ENCODE data around the gene PRKAR2B. TPM values are rescaled to one million over a fixed set of nuclear protein-coding genes. Genes with fewer than 3 reads are reported as not detected.

PRKAR2B gene
- total and polyA plus RNA-seq, 2 experiments from 2014 or later = 0.81 to 3.2 TPM

DNA sequence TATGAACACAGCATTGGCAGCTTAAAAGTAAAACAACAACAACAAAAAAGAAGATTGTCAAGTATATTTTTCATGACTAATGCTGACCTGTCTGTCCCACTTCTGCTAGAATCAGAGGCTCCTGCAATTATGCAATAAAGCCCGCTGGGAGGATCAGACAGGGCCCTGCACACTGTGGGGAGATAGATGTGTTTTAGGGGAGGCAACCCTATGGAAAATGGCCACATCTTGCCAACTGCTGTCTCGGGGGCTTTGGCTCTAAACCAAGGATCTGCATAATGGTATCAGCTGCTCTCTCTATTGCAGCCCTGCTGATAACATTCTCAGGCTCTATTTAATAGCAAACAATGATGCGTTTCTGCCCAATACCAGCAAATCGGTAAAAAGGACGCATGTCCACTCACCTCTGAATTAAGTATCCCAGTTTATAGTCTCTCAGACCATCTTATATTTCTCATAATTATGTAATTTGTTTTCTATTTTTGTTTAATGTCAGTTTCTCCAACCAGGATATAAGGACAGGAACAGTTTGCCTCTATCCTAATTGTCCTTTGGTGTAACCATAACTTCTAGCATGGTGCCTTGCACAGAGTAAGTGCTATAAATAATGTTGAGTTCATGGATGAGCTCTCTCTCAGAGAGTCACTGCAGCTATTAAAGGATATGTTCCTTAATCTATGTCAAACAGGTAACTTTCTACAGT is 15.3 kb upstream of the PRKAR2B start:
- TF ChIP-seq EZH2phosphoT487 (IDR thresholded peaks at IDR 0.05; ENCODE audit: insufficient read depth, low read depth) = no peak
- no peak for TF ChIP-seq EZH2 (IDR thresholded peaks at IDR 0.05; ENCODE audit: insufficient read depth, poor library complexity, severe bottlenecking)
- Histone ChIP-seq H4K20me1 (ENCODE audit: insufficient read depth) (no peaks in the 10 kb centered on the region), H3K9ac (no peak overlapping the region), H3K4me1 (ENCODE audit: insufficient read depth) (no peaks in the 10 kb centered on the region), H3K4me3 (no peak overlapping the region), H3F3A (ENCODE audit: insufficient read depth) (no peaks in the 10 kb centered on the region), H3K27ac (no peak overlapping the region), H2AFZ (0 out of 2 replicates have a peak overlapping the region, but pooled peaks have one; percentile 8), H3K27me3 (replicated peaks; ENCODE audit: insufficient read depth) (no peaks in the 10 kb centered on the region), H3K9me2 (ENCODE audit: insufficient read depth) (no peaks in the 10 kb centered on the region), H3K36me3 (ENCODE audit: low read depth) (no peaks in the 10 kb centered on the region), H3K4me2 (ENCODE audit: unreplicated experiment) (no peak overlapping the region), H3K79me2 (ENCODE audit: insufficient read depth) (no peaks in the 10 kb centered on the region), H3K9me3 (ENCODE audit: low read depth) (no peaks in the 10 kb centered on the region)
- in situ Hi-C loops (cut with MboI) = no loop called here
- 67% methylated on average over 5 of the region's 5 CpGs for WGBS, 2 experiments (ENCODE audit: low coverage in 1 of 2, low lambda C conversion rate in 2 of 2, missing lambda C conversion rate in 2 of 2)
- DNase-seq = peak; percentile 26

DNA sequence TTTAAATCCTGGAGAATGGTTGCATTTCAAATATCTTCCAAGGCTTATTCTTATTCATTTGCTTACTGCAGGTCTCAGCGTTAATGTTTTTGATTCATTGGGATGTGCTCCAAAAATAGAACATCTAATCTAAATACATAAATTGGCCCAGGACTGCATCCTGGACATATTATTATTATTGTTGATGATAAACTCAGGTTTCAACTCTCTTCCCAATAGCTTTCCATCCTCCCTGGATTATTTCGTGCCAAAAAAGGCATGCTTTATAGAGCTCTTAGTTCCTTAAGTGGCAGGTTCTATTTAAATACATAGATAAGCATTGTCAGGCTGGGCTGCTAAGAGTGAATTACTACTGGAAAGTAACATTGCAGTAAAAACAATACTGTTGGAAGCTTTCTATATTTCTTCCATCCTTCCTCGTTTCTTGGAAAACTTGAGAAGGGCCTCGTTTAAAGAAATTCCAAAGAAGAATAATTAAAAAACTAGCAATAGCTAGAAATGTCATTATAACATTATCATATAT is 14.7 kb upstream of the PRKAR2B start:
- no peaks in the 10 kb centered on the region for H3K79me2 ChIP-seq (ENCODE audit: insufficient read depth)
- H3F3A ChIP-seq (ENCODE audit: insufficient read depth) = no peaks in the 10 kb centered on the region
- in situ Hi-C loops (cut with MboI) = no loop called here
- H4K20me1 ChIP-seq (ENCODE audit: insufficient read depth) = no peaks in the 10 kb centered on the region
- no peak overlapping the region for H2AFZ ChIP-seq
- H3K9me3 ChIP-seq (ENCODE audit: low read depth) = no peaks in the 10 kb centered on the region
- H3K27me3 ChIP-seq (replicated peaks; ENCODE audit: insufficient read depth) = no peaks in the 10 kb centered on the region
- TF ChIP-seq EZH2 (IDR thresholded peaks at IDR 0.05; ENCODE audit: insufficient read depth, poor library complexity, severe bottlenecking) (no peak), EZH2phosphoT487 (IDR thresholded peaks at IDR 0.05; ENCODE audit: insufficient read depth, low read depth) (no peak)
- H3K9me2 ChIP-seq (ENCODE audit: insufficient read depth) = no peaks in the 10 kb centered on the region
- H3K27ac ChIP-seq = no peak overlapping the region
- no peak overlapping the region for H3K4me2 ChIP-seq (ENCODE audit: unreplicated experiment)
- WGBS, 2 experiments (ENCODE audit: low coverage in 1 of 2, low lambda C conversion rate in 2 of 2, missing lambda C conversion rate in 2 of 2) = 62 to 66% methylated on average over 4 of the region's 4 CpGs
- H3K4me3 ChIP-seq = no peak overlapping the region
- DNase-seq = no peak
- no peak overlapping the region for H3K9ac ChIP-seq
- no peaks in the 10 kb centered on the region for H3K36me3 ChIP-seq (ENCODE audit: low read depth)
- H3K4me1 ChIP-seq (ENCODE audit: insufficient read depth) = no peaks in the 10 kb centered on the region

DNA sequence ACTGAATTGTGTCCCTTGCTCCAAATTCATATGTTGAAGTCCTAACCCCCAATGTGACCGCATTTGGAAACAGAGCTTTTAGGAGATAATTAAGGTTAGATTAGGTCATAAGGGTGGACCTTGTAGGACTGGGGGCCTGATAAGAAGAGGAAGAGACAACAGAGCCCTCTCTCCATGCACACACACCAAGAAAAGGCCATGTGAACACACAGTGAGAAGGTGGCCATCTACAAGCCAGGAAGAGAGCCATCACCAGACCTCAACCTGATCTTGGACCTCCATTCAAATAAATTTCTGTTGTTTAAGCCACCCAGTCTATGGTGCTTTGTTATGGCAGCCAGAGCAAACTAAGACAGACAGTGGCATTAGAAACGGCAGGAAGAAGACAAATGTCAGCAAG is 12.5 kb upstream of the PRKAR2B start:
- no peak for TF ChIP-seq EZH2 (IDR thresholded peaks at IDR 0.05; ENCODE audit: insufficient read depth, poor library complexity, severe bottlenecking)
- no peak for TF ChIP-seq EZH2phosphoT487 (IDR thresholded peaks at IDR 0.05; ENCODE audit: insufficient read depth, low read depth)
- H3K27ac ChIP-seq = no peak overlapping the region
- 71 to 83% methylated on average over 2 of the region's 2 CpGs for WGBS, 2 experiments (ENCODE audit: low coverage in 1 of 2, low lambda C conversion rate in 2 of 2, missing lambda C conversion rate in 2 of 2)
- H2AFZ ChIP-seq = no peak overlapping the region
- no peaks in the 10 kb centered on the region for H3K9me2 ChIP-seq (ENCODE audit: insufficient read depth)
- no peak overlapping the region for H3K4me3 ChIP-seq
- no peaks in the 10 kb centered on the region for H3K36me3 ChIP-seq (ENCODE audit: low read depth)
- no peak overlapping the region for H3K9ac ChIP-seq
- H3K4me2 ChIP-seq (ENCODE audit: unreplicated experiment) = no peak overlapping the region
- no peaks in the 10 kb centered on the region for H3K79me2 ChIP-seq (ENCODE audit: insufficient read depth)
- DNase-seq = no peak
- H3F3A ChIP-seq (ENCODE audit: insufficient read depth) = peaks cover 5% of the 10 kb centered on the region; the same call in 1 of the 2 replicates
- no peaks in the 10 kb centered on the region for H3K27me3 ChIP-seq (replicated peaks; ENCODE audit: insufficient read depth)
- no peaks in the 10 kb centered on the region for H4K20me1 ChIP-seq (ENCODE audit: insufficient read depth)
- no peaks in the 10 kb centered on the region for H3K9me3 ChIP-seq (ENCODE audit: low read depth)
- peaks cover 9% of the 10 kb centered on the region for H3K4me1 ChIP-seq (ENCODE audit: insufficient read depth)
- in situ Hi-C loops (cut with MboI) = no loop called here

DNA sequence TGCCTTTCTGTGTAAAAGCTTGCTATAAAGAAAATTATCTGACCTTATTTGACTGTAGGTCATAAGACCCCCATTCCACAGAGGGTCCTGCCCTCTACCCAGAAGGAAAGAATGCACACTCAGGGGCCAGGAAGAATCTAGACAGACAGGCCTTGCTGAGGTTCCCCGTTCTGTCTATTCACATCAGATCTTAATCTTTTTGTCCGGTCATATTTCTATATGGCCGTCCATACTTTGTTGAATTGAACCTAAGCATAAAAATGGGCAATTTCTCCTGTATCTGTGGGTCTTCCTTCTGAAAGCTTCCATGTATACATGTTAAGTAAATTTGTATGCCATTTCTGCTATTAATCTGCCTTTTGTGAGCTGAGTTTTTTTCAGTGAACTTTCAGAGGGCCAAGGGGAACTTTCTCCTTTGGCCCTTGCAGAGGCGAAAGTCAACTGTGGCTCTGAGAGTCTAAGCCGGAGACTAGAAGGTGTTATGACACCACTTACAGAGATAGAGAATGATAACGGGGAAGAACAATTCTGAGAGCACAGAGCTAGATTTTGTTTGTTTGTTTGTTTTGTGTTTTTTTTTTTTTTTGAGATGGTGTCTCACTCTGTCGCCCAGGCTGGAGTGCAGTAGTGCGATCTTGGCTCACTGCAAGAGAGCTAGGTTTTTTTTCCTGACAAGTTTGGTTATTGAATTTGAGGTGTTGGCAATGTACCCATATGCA is 11.6 kb upstream of the PRKAR2B start:
- Histone ChIP-seq H2AFZ (no peak overlapping the region), H3F3A (ENCODE audit: insufficient read depth) (peaks cover 5% of the 10 kb centered on the region; the same call in 1 of the 2 replicates), H3K27me3 (replicated peaks; ENCODE audit: insufficient read depth) (no peaks in the 10 kb centered on the region), H3K4me1 (ENCODE audit: insufficient read depth) (peaks cover 9% of the 10 kb centered on the region), H3K36me3 (ENCODE audit: low read depth) (no peaks in the 10 kb centered on the region), H4K20me1 (ENCODE audit: insufficient read depth) (no peaks in the 10 kb centered on the region), H3K9me3 (ENCODE audit: low read depth) (no peaks in the 10 kb centered on the region), H3K4me2 (ENCODE audit: unreplicated experiment) (no peak overlapping the region), H3K9me2 (ENCODE audit: insufficient read depth) (no peaks in the 10 kb centered on the region), H3K9ac (no peak overlapping the region), H3K27ac (no peak overlapping the region), H3K79me2 (ENCODE audit: insufficient read depth) (no peaks in the 10 kb centered on the region), H3K4me3 (no peak overlapping the region)
- no peak for DNase-seq
- in situ Hi-C loops (cut with MboI) = no loop called here
- WGBS, 2 experiments (ENCODE audit: low coverage in 1 of 2, low lambda C conversion rate in 2 of 2, missing lambda C conversion rate in 2 of 2) = 97 to 98% methylated on average over 8 of the region's 8 CpGs
- TF ChIP-seq EZH2 (IDR thresholded peaks at IDR 0.05; ENCODE audit: insufficient read depth, poor library complexity, severe bottlenecking) (no peak), EZH2phosphoT487 (IDR thresholded peaks at IDR 0.05; ENCODE audit: insufficient read depth, low read depth) (no peak)

All from GM23248 (cell line).